Right lobe of liver (tissue), 4 donors: Measurements from ENCODE around the gene DDX49.

Source experiments
- POLR2A ChIP-seq: fragments of 450-650 bp; IDR thresholded peaks from one replicate; pipeline ENCODE4 v1.6.1; 2017; ENCODE audit warnings: antibody characterized with exemption, mild to moderate bottlenecking
- TF ChIP-seq, protein P1 (sequence below), 4 donors: fragments of 200-600 bp in 3 of 4; fragments of 450-650 bp in 1 of 4; IDR thresholded peaks; one replicate each; pipeline versions ENCODE4 v1.5.1 to v1.8.0; 2016 to 2022; ENCODE audit warnings: antibody characterized with exemption in 4 of 4, mild to moderate bottlenecking in 2 of 4
- donor health status: DM: no; HTN: no; CAD: no.
- donor health status: DM: no; HTN: no; CAD: no.
- donor health status: DM: no; HTN: yes; CAD: no.

GRCh38 chr19:18910801-18911436 is 8.6 kb upstream of the DDX49 start:
- TF ChIP-seq, protein P1, sequence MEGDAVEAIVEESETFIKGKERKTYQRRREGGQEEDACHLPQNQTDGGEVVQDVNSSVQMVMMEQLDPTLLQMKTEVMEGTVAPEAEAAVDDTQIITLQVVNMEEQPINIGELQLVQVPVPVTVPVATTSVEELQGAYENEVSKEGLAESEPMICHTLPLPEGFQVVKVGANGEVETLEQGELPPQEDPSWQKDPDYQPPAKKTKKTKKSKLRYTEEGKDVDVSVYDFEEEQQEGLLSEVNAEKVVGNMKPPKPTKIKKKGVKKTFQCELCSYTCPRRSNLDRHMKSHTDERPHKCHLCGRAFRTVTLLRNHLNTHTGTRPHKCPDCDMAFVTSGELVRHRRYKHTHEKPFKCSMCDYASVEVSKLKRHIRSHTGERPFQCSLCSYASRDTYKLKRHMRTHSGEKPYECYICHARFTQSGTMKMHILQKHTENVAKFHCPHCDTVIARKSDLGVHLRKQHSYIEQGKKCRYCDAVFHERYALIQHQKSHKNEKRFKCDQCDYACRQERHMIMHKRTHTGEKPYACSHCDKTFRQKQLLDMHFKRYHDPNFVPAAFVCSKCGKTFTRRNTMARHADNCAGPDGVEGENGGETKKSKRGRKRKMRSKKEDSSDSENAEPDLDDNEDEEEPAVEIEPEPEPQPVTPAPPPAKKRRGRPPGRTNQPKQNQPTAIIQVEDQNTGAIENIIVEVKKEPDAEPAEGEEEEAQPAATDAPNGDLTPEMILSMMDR (IDR thresholded peaks at IDR 0.05), result no peak
- no peak for TF ChIP-seq POLR2A
